Stimulated activated CD8-positive, alpha-beta memory T cell treated with anti-CD3 and anti-CD28 coated beads, Interleukin-15, amount 100 ng/mL, for 48 hours (primary cell): Measurements from ENCODE around the gene RYK.
"Not testable (repeated sequence)": the region's sequence is repeated elsewhere in the genome, so short reads cannot be mapped to it uniquely, and the experiment has no call there.

Experiments
- DNase-seq, 2 donors: peaks; one replicate each; pipeline ENCODE4 v3.0.0-alpha.2; 2020; ENCODE audit warnings: low read depth in 2 of 2

Gene RYK

GRCh38 chr3:134255404-134255803, 4.7 kb upstream of the RYK start:
- DNase-seq: no peak

- no peak for DNase-seq
These were observed 3.0 kb upstream of the RYK start for GRCh38 chr3:134253475-134254226.

- DNase-seq: no peak
These were observed 2.1 kb upstream of the RYK start for GRCh38 chr3:134252766-134253165.

- no peak for DNase-seq
These were observed 1.2 kb upstream of the RYK start for GRCh38 chr3:134251731-134252391.

- DNase-seq: peak; percentile 32 to 38
These were observed 533 bp downstream of the RYK start for GRCh38 chr3:134249935-134250716.

- no peak for DNase-seq
These were observed 1.3 kb downstream of the RYK start for GRCh38 chr3:134249296-134249841.

GRCh38 chr3:134244921-134245320, 5.7 kb downstream of the RYK start:
- no peak for DNase-seq

GRCh38 chr3:134242649-134243617, 7.7 kb downstream of the RYK start:
- DNase-seq: no peak

GRCh38 chr3:134239538-134239937, 11.1 kb downstream of the RYK start:
- DNase-seq: no peak

- DNase-seq: no peak
These were observed 13.1 kb downstream of the RYK start for GRCh38 chr3:134237454-134238145.

- no peak for DNase-seq
These were observed 14.0 kb downstream of the RYK start for GRCh38 chr3:134236505-134237170.

GRCh38 chr3:134235577-134236076, 15.0 kb downstream of the RYK start:
- no peak for DNase-seq

GRCh38 chr3:134232951-134233350, 17.7 kb downstream of the RYK start:
- no peak for DNase-seq

- no peak for DNase-seq
These were observed 18.5 kb downstream of the RYK start for GRCh38 chr3:134232151-134232550.

GRCh38 chr3:134231131-134231530, 19.5 kb downstream of the RYK start:
- no peak for DNase-seq

- DNase-seq: no peak
These were observed 21.6 kb downstream of the RYK start for GRCh38 chr3:134229038-134229437.

- DNase-seq: no peak
These were observed 22.2 kb downstream of the RYK start for GRCh38 chr3:134228479-134228878.

- no peak for DNase-seq
These were observed 22.6 kb downstream of the RYK start for GRCh38 chr3:134228035-134228434.

GRCh38 chr3:134224796-134225156, 25.9 kb downstream of the RYK start:
- DNase-seq: not testable (repeated sequence)

- DNase-seq: no peak
These were observed 27.8 kb downstream of the RYK start for GRCh38 chr3:134222835-134223234.
